Measurements from ENCODE around the gene CD300A. TPM values are rescaled to one million over a fixed set of nuclear protein-coding genes. Genes with fewer than 3 reads are reported as not detected.

Gene CD300A
- total RNA-seq, 1 experiment from 2014 or later, result 0.45 TPM

GRCh38 chr17:74520016-74520434 lies 53.6 kb downstream of the CD300A start:
- H3K27ac Mint-ChIP-seq (ENCODE audit: unreplicated experiment), result no peak overlapping the region
- no TSS peak for BruUV-seq (replicated peaks)
- H3K9me3 Mint-ChIP-seq (ENCODE audit: low read depth, unreplicated experiment), result peaks cover 2% of the 10 kb centered on the region
- intact Hi-C loops (cut with micrococcal nuclease; ENCODE audit: unreplicated experiment), result no loop called here
- peaks cover 87% of the 10 kb centered on the region for H3K27me3 Mint-ChIP-seq (ENCODE audit: unreplicated experiment)
- H3K4me1 Mint-ChIP-seq (ENCODE audit: low read depth, unreplicated experiment), result no peaks in the 10 kb centered on the region
- CTCF ChIA-PET, result interaction anchor here (0.6 kb wide), 1 partner anchor 16 kb away, joined by 6 read pairs; no protein-coding TSS in a partner anchor
- no peak for DNase-seq
- H3K36me3 Mint-ChIP-seq (ENCODE audit: insufficient read depth, unreplicated experiment), result peaks cover 5% of the 10 kb centered on the region
- no peak overlapping the region for H3K4me3 Mint-ChIP-seq (ENCODE audit: low read depth, unreplicated experiment)
- TF ChIP-seq CTCF (IDR thresholded peaks at IDR 0.05; ENCODE audit: unreplicated experiment), result no peak

GRCh38 chr17:74520790-74521480 lies 54.5 kb downstream of the CD300A start:
- no peak for DNase-seq

GRCh38 chr17:74521701-74522201 lies 55.3 kb downstream of the CD300A start:
- CTCF ChIA-PET, result no interaction called here
- H3K4me1 Mint-ChIP-seq (ENCODE audit: low read depth, unreplicated experiment), result no peaks in the 10 kb centered on the region
- H3K27ac Mint-ChIP-seq (ENCODE audit: unreplicated experiment), result no peak overlapping the region
- H3K36me3 Mint-ChIP-seq (ENCODE audit: insufficient read depth, unreplicated experiment), result peaks cover 2% of the 10 kb centered on the region
- no TSS peak for BruUV-seq (replicated peaks)
- no peak for TF ChIP-seq CTCF (IDR thresholded peaks at IDR 0.05; ENCODE audit: unreplicated experiment)
- peaks cover 87% of the 10 kb centered on the region for H3K27me3 Mint-ChIP-seq (ENCODE audit: unreplicated experiment)
- H3K4me3 Mint-ChIP-seq (ENCODE audit: low read depth, unreplicated experiment), result no peak overlapping the region
- peaks cover 2% of the 10 kb centered on the region for H3K9me3 Mint-ChIP-seq (ENCODE audit: low read depth, unreplicated experiment)
- intact Hi-C loops (cut with micrococcal nuclease; ENCODE audit: unreplicated experiment), result no loop called here
- no peak for DNase-seq

More at GRCh38 chr17:74520790-74521480, 54.5 kb downstream of the CD300A start:
- TF ChIP-seq CTCF (IDR thresholded peaks at IDR 0.05; ENCODE audit: unreplicated experiment), result no peak
- no peaks in the 10 kb centered on the region for H3K4me1 Mint-ChIP-seq (ENCODE audit: low read depth, unreplicated experiment)
- peaks cover 4% of the 10 kb centered on the region for H3K36me3 Mint-ChIP-seq (ENCODE audit: insufficient read depth, unreplicated experiment)
- CTCF ChIA-PET, result interaction anchor here (0.6 kb wide), 1 partner anchor 15 kb away, joined by 6 read pairs; no protein-coding TSS in a partner anchor
- no peak overlapping the region for H3K4me3 Mint-ChIP-seq (ENCODE audit: low read depth, unreplicated experiment)
- no TSS peak for BruUV-seq (replicated peaks)
- peaks cover 87% of the 10 kb centered on the region for H3K27me3 Mint-ChIP-seq (ENCODE audit: unreplicated experiment)
- peaks cover 2% of the 10 kb centered on the region for H3K9me3 Mint-ChIP-seq (ENCODE audit: low read depth, unreplicated experiment)
- intact Hi-C loops (cut with micrococcal nuclease; ENCODE audit: unreplicated experiment), result no loop called here
- H3K27ac Mint-ChIP-seq (ENCODE audit: unreplicated experiment), result no peak overlapping the region

GRCh38 chr17:74522381-74523105 lies 56.1 kb downstream of the CD300A start:
- intact Hi-C loops (cut with micrococcal nuclease; ENCODE audit: unreplicated experiment), result no loop called here
- no peak overlapping the region for H3K4me3 Mint-ChIP-seq (ENCODE audit: low read depth, unreplicated experiment)
- CTCF ChIA-PET, result no interaction called here
- no peak overlapping the region for H3K27ac Mint-ChIP-seq (ENCODE audit: unreplicated experiment)
- peaks cover 2% of the 10 kb centered on the region for H3K9me3 Mint-ChIP-seq (ENCODE audit: low read depth, unreplicated experiment)
- no TSS peak for BruUV-seq (replicated peaks)
- H3K4me1 Mint-ChIP-seq (ENCODE audit: low read depth, unreplicated experiment), result no peaks in the 10 kb centered on the region
- TF ChIP-seq CTCF (IDR thresholded peaks at IDR 0.05; ENCODE audit: unreplicated experiment), result no peak
- DNase-seq, result no peak
- H3K27me3 Mint-ChIP-seq (ENCODE audit: unreplicated experiment), result peaks cover 87% of the 10 kb centered on the region
- no peaks in the 10 kb centered on the region for H3K36me3 Mint-ChIP-seq (ENCODE audit: insufficient read depth, unreplicated experiment)
